Natural killer cell (primary cell): Measurements from ENCODE around the gene MUSK. TPM values are rescaled to one million over a fixed set of nuclear protein-coding genes. Genes with fewer than 3 reads are reported as not detected.

Experiments used
- ATAC-seq, 3 donors: fragments of 150-1000 bp in 2 of 3; fragments of 200-7000 bp in 1 of 3; cut with Tn5 transposase; 1 replicate in 1 of 3; 2 replicates in 2 of 3; pipeline ENCODE4 v1.10.0; 2021; ENCODE audit warnings: mild to moderate bottlenecking in 2 of 3, moderate library complexity in 2 of 3
- DNase-seq, 2 donors: peaks; one replicate each; pipeline versions ENCODE4 v3.0.0 to v3.0.0-alpha.2; 2013 to 2021; ENCODE audit warnings: mixed read lengths in 1 of 2
- H3K27ac ChIP-seq: one replicate; pipeline ENCODE4 v1.5.1; 2013; ENCODE audit warnings: mild to moderate bottlenecking, low read length
- H3K27me3 ChIP-seq: one replicate; pipeline ENCODE4 v1.6.1; 2013; ENCODE audit warnings: low read length; ENCODE audit not compliant: control insufficient read depth, insufficient read depth
- H3K36me3 ChIP-seq: one replicate; pipeline ENCODE4 v1.6.1; 2013; ENCODE audit warnings: low read length; ENCODE audit not compliant: control insufficient read depth, insufficient read depth
- H3K4me1 ChIP-seq: one replicate; pipeline ENCODE4 v1.6.1; 2013; ENCODE audit warnings: low read length; ENCODE audit not compliant: control insufficient read depth, insufficient read depth
- H3K4me3 ChIP-seq: one replicate; pipeline ENCODE4 v1.5.1; 2013; ENCODE audit warnings: low read length
- H3K9me3 ChIP-seq: one replicate; pipeline ENCODE4 v1.6.1; 2013; ENCODE audit warnings: low read length; ENCODE audit not compliant: control insufficient read depth, insufficient read depth
- H3K27ac Mint-ChIP-seq, 2 donors: one replicate each; pipeline ENCODE4 v1.8.0; 2022; ENCODE audit warnings: mild to moderate bottlenecking in 2 of 2, mixed read lengths in 2 of 2, moderate library complexity in 1 of 2
- H3K27me3 Mint-ChIP-seq, 2 donors: one replicate each; pipeline ENCODE4 v1.8.0; 2022; ENCODE audit warnings: low read depth in 2 of 2, mixed read lengths in 2 of 2
- H3K36me3 Mint-ChIP-seq: one replicate; pipeline ENCODE4 v1.8.0; 2022; ENCODE audit warnings: mixed read lengths
- H3K4me1 Mint-ChIP-seq, 2 donors: one replicate each; pipeline ENCODE4 v1.8.0; 2022; ENCODE audit warnings: mixed read lengths in 2 of 2
- H3K4me3 Mint-ChIP-seq: one replicate; pipeline ENCODE4 v1.8.0; 2022; ENCODE audit warnings: mild to moderate bottlenecking, moderate library complexity, mixed read lengths
- H3K9me3 Mint-ChIP-seq, 2 donors: one replicate each; pipeline ENCODE4 v1.8.0; 2022; ENCODE audit warnings: mixed read lengths in 2 of 2
- CTCF ChIP-seq: fragments of 200-600 bp; IDR thresholded peaks from one replicate; pipeline ENCODE4 v1.8.0; 2022; ENCODE audit warnings: antibody characterized with exemption
- WGBS: methylation state at CpG from one replicate; pipeline ENCODE4 v1.1.7; 2013; ENCODE audit warnings: missing lambda C conversion rate; ENCODE audit not compliant: insufficient coverage; 5-methylcytosine and 5-hydroxymethylcytosine counted together
- intact Hi-C: fragments of 100-400 bp; cut with micrococcal nuclease; formaldehyde crosslinking; loops from one replicate; pipeline ENCODE4 v1.14.2; 2022
- total RNA-seq, 4 donors: library from RNA; stranded (reverse); fragments of 120-200 nt in 1 of 4; gene quantifications; one replicate each; pipeline versions ENCODE4 v1.2.3 to v1.2.4, GENCODE V29; 2013 to 2022

MUSK gene
- total RNA-seq, 3 donors from 2014 or later (not counting 1 experiment from before 2014, with no cell fraction given): not detected

GRCh38 chr9:110650261-110650660, 18.3 kb upstream of the MUSK start:
- DNase-seq (no peak), ATAC-seq (no peak)
- no peaks in the 10 kb centered on the region for H3K36me3 ChIP-seq
- no peaks in the 10 kb centered on the region for H3K9me3 Mint-ChIP-seq
- peaks cover 3% of the 10 kb centered on the region for H3K9me3 ChIP-seq
- no peaks in the 10 kb centered on the region for H3K4me1 Mint-ChIP-seq
- H3K36me3 Mint-ChIP-seq: no peaks in the 10 kb centered on the region
- H3K4me1 ChIP-seq: no peaks in the 10 kb centered on the region
- no peak overlapping the region for H3K27ac ChIP-seq
- no peak overlapping the region for H3K4me3 ChIP-seq
- H3K27me3 ChIP-seq: no peaks in the 10 kb centered on the region
- intact Hi-C loops: no loop called here
- 84% methylated on average over 3 of the region's 3 CpGs for WGBS
- H3K27ac Mint-ChIP-seq: no peak overlapping the region
- TF ChIP-seq CTCF: no peak
- H3K4me3 Mint-ChIP-seq: no peak overlapping the region
- H3K27me3 Mint-ChIP-seq: no peaks in the 10 kb centered on the region

- no peaks in the 10 kb centered on the region for H3K36me3 ChIP-seq
- H3K36me3 Mint-ChIP-seq: no peaks in the 10 kb centered on the region
- H3K9me3 ChIP-seq: peaks cover 3% of the 10 kb centered on the region
- H3K4me3 Mint-ChIP-seq: no peak overlapping the region
- no peak overlapping the region for H3K27ac ChIP-seq
- H3K4me1 ChIP-seq: no peaks in the 10 kb centered on the region
- WGBS: 100% methylated on average over 2 of the region's 6 CpGs
- H3K27me3 ChIP-seq: no peaks in the 10 kb centered on the region
- no peaks in the 10 kb centered on the region for H3K27me3 Mint-ChIP-seq
- no peak overlapping the region for H3K27ac Mint-ChIP-seq
- no peak overlapping the region for H3K4me3 ChIP-seq
- DNase-seq: no peak
- no peaks in the 10 kb centered on the region for H3K9me3 Mint-ChIP-seq
- no peaks in the 10 kb centered on the region for H3K4me1 Mint-ChIP-seq
- TF ChIP-seq CTCF: no peak
- intact Hi-C loops: no loop called here
- ATAC-seq: no peak
Observed at GRCh38 chr9:110650991-110651411, 17.6 kb upstream of the MUSK start.

- TF ChIP-seq CTCF: no peak
- no peak for ATAC-seq
- no peak overlapping the region for H3K4me3 Mint-ChIP-seq
- H3K9me3 Mint-ChIP-seq: peaks cover 7 to 11% of the 10 kb centered on the region in 2 donors
- 85% methylated on average over 3 of the region's 6 CpGs for WGBS
- no peaks in the 10 kb centered on the region for H3K4me1 ChIP-seq
- H3K9me3 ChIP-seq: no peaks in the 10 kb centered on the region
- no peak overlapping the region for H3K27ac Mint-ChIP-seq
- intact Hi-C loops: no loop called here
- H3K27me3 Mint-ChIP-seq: no peaks in the 10 kb centered on the region
- no peak overlapping the region for H3K27ac ChIP-seq
- H3K36me3 Mint-ChIP-seq: no peaks in the 10 kb centered on the region
- H3K4me3 ChIP-seq: no peak overlapping the region
- no peaks in the 10 kb centered on the region for H3K4me1 Mint-ChIP-seq
- H3K36me3 ChIP-seq: no peaks in the 10 kb centered on the region
- no peak for DNase-seq
- H3K27me3 ChIP-seq: no peaks in the 10 kb centered on the region
Observed at GRCh38 chr9:110655754-110656641, 12.6 kb upstream of the MUSK start.
